IMR-90 (cell line): ENCODE results near the gene CPSF7. TPM values are rescaled to one million over a fixed set of nuclear protein-coding genes. Genes with fewer than 3 reads are reported as not detected.

Experiments used
- ATAC-seq: fragments of 200-7000 bp; cut with Tn5 transposase; 2 replicates; pipeline ENCODE4 v1.9.1; 2020; ENCODE audit warnings: low read depth, mild to moderate bottlenecking, moderate library complexity
- BruUV-seq: library from RNA; stranded (reverse); fragments of 400-500 nt; replicated peaks from 2 replicates; lab custom pipeline; 2021; lab: Mats Ljungman, UMichigan
- CTCF ChIA-PET: fragments of 300-600 bp; formaldehyde crosslinking; extraction: SDS; loops from one replicate; lab custom pipeline; 2021; ENCODE audit warnings: antibody characterized with exemption; lab: Yijun Ruan, JAX
- POLR2A ChIA-PET: fragments of 300-600 bp; sonication (Branson Sonifier 250); formaldehyde crosslinking; loops from one replicate; lab custom pipeline; 2022; ENCODE audit warnings: antibody characterized with exemption; ENCODE audit not compliant: unreplicated experiment; lab: Charles Lee
- DNase-seq: peaks from one replicate; pipeline ENCODE4 v3.0.0; 2013
- H2AFZ ChIP-seq: replicated peaks from 2 replicates; pipeline ENCODE3; 2013; ENCODE audit warnings: low read length, mild to moderate bottlenecking; ENCODE audit not compliant: poor library complexity
- H2AK5ac ChIP-seq: 2 replicates; pipeline ENCODE4 v1.6.1; 2013; ENCODE audit warnings: low read depth, low read length, inconsistent platforms
- H2AK9ac ChIP-seq: replicated peaks from 2 replicates; pipeline ENCODE3; 2013; ENCODE audit warnings: mild to moderate bottlenecking, low read depth, low read length, moderate library complexity; ENCODE audit not compliant: poor library complexity
- H2BK120ac ChIP-seq: 2 replicates; pipeline ENCODE4 v1.6.1; 2013; ENCODE audit warnings: low read depth, low read length, inconsistent platforms
- H2BK15ac ChIP-seq: 3 replicates; pipeline ENCODE4 v1.6.1; 2013; ENCODE audit warnings: low read depth, low read length, inconsistent platforms
- H2BK20ac ChIP-seq: 2 replicates; pipeline ENCODE4 v1.6.1; 2013; ENCODE audit warnings: low read depth, mild to moderate bottlenecking, inconsistent platforms, low read length, moderate library complexity
- H2BK5ac ChIP-seq: 2 replicates; pipeline ENCODE4 v1.6.1; 2013; ENCODE audit warnings: mild to moderate bottlenecking, low read depth, low read length, inconsistent platforms; ENCODE audit not compliant: poor library complexity, severe bottlenecking
- H3K14ac ChIP-seq: replicated peaks from 2 replicates; pipeline ENCODE4 v1.6.1; 2013; ENCODE audit warnings: low read depth, low read length, inconsistent platforms
- H3K18ac ChIP-seq: 2 replicates; pipeline ENCODE4 v1.6.1; 2013; ENCODE audit warnings: low read depth, low read length, control low read depth
- H3K23ac ChIP-seq: 2 replicates; pipeline ENCODE4 v1.6.1; 2013; ENCODE audit warnings: low read depth, low read length, inconsistent platforms
- H3K27ac ChIP-seq: 2 replicates; pipeline ENCODE4 v1.5.1; 2013; ENCODE audit warnings: mild to moderate bottlenecking, control low read depth, low read length; ENCODE audit not compliant: insufficient read depth
- H3K27me3 ChIP-seq: 2 replicates; pipeline ENCODE4 v1.6.1; 2013; ENCODE audit warnings: low read length; ENCODE audit not compliant: control insufficient read depth, insufficient read depth
- H3K36me3 ChIP-seq: 2 replicates; pipeline ENCODE4 v1.6.1; 2013; ENCODE audit warnings: low read length, mixed read lengths; ENCODE audit not compliant: control insufficient read depth, insufficient read depth
- H3K4ac ChIP-seq: 2 replicates; pipeline ENCODE4 v1.6.1; 2013; ENCODE audit warnings: low read depth, low read length, inconsistent platforms
- H3K4me1 ChIP-seq: 2 replicates; pipeline ENCODE4 v1.6.1; 2013; ENCODE audit warnings: low read length, mixed read lengths; ENCODE audit not compliant: control insufficient read depth, insufficient read depth
- H3K4me2 ChIP-seq: 2 replicates; pipeline ENCODE4 v1.6.1; 2013; ENCODE audit warnings: low read depth, mild to moderate bottlenecking, control low read depth, low read length, moderate library complexity
- H3K4me3 ChIP-seq: 2 replicates; pipeline ENCODE4 v1.5.1; 2013; ENCODE audit warnings: low read depth, mild to moderate bottlenecking, control low read depth, low read length, moderate library complexity; ENCODE audit not compliant: insufficient read depth
- H3K56ac ChIP-seq: 2 replicates; pipeline ENCODE4 v1.6.1; 2013; ENCODE audit warnings: low read length, inconsistent platforms; ENCODE audit not compliant: insufficient read depth; ENCODE audit errors: extremely low read depth
- H3K79me1 ChIP-seq, 2 experiments: 2 replicates each; pipeline ENCODE4 v1.6.1; 2013; ENCODE audit warnings: low read length in 2 of 2, inconsistent platforms in 1 of 2, low read depth in 1 of 2
- H3K9ac ChIP-seq: 2 replicates; pipeline ENCODE4 v1.6.1; 2013; ENCODE audit warnings: low read depth, low read length, control low read depth
- H3K9me1 ChIP-seq: 2 replicates; pipeline ENCODE4 v1.6.1; 2013; ENCODE audit warnings: low read length, inconsistent platforms; ENCODE audit not compliant: insufficient read depth
- H3K9me3 ChIP-seq: 2 replicates; pipeline ENCODE4 v1.6.1; 2013; ENCODE audit warnings: low read length; ENCODE audit not compliant: control insufficient read depth, insufficient read depth
- H4K20me1 ChIP-seq: 2 replicates; pipeline ENCODE4 v1.6.1; 2013; ENCODE audit warnings: low read length, inconsistent platforms; ENCODE audit not compliant: insufficient read depth
- H4K5ac ChIP-seq: 2 replicates; pipeline ENCODE4 v1.6.1; 2013; ENCODE audit warnings: mild to moderate bottlenecking, low read depth, low read length, control low read depth
- H4K8ac ChIP-seq, 2 experiments: 2 replicates each; pipeline ENCODE4 v1.6.1; 2013; ENCODE audit warnings: low read depth in 2 of 2, low read length in 2 of 2, control low read depth in 1 of 2, inconsistent platforms in 1 of 2
- H4K91ac ChIP-seq: 2 replicates; pipeline ENCODE4 v1.6.1; 2013; ENCODE audit warnings: low read depth, low read length, inconsistent platforms; ENCODE audit not compliant: insufficient read depth
- ELK1 ChIP-seq: fragments of 150-350 bp; IDR thresholded peaks from 2 replicates; pipeline ENCODE4 v1.6.1; 2016; ENCODE audit warnings: low read depth, mild to moderate bottlenecking, low read length, moderate library complexity, borderline replicate concordance
- FOS ChIP-seq: fragments of 150-350 bp; IDR thresholded peaks from 2 replicates; pipeline ENCODE4 v1.6.1; 2016; ENCODE audit warnings: low read depth, low read length
- MAFK ChIP-seq: IDR thresholded peaks from 2 replicates; pipeline ENCODE4 v1.6.1; 2012; ENCODE audit warnings: low read depth, low read length, improper control_type of control experiment
- MAZ ChIP-seq: IDR thresholded peaks from 2 replicates; pipeline ENCODE4 v1.6.1; 2012; ENCODE audit warnings: low read depth, mild to moderate bottlenecking, low read length, improper control_type of control experiment, moderate library complexity, borderline replicate concordance
- RAD21 ChIP-seq: IDR thresholded peaks from 2 replicates; pipeline ENCODE4 v1.6.1; 2012; ENCODE audit warnings: low read length, improper control_type of control experiment
- RFX5 ChIP-seq: IDR thresholded peaks from 2 replicates; pipeline ENCODE4 v1.8.0; 2012; ENCODE audit warnings: low read depth, mild to moderate bottlenecking, low read length, moderate library complexity
- USF2 ChIP-seq: fragments of 150-350 bp; IDR thresholded peaks from 2 replicates; pipeline ENCODE4 v1.6.1; 2017; ENCODE audit warnings: mild to moderate bottlenecking, antibody characterized with exemption, low read length, low read depth
- WGBS, 2 experiments: methylation state at CpG; one replicate each; pipeline versions ENCODE4 v1.1.5 to v1.1.7; 2013; ENCODE audit warnings: missing lambda C conversion rate in 2 of 2; ENCODE audit not compliant: insufficient read length in 1 of 2; ENCODE audit errors: extremely low coverage in 2 of 2; 5-methylcytosine and 5-hydroxymethylcytosine counted together
- dilution Hi-C: fragments of 300-500 bp; cut with HindIII; formaldehyde crosslinking; loops from one replicate; pipeline ENCODE4 v1.14.3; 2018; ENCODE audit warnings: low sequenced_read_pairs; ENCODE audit not compliant: unreplicated experiment
- in situ Hi-C: fragments of 300-500 bp; cut with MboI; formaldehyde crosslinking; loops from 3 replicates; pipeline ENCODE4 v1.14.3; 2019; ENCODE audit warnings: low sequenced_read_pairs, inconsistent platforms, mixed read lengths
- intact Hi-C: fragments of 100-400 bp; cut with micrococcal nuclease; formaldehyde crosslinking; loops from 2 replicates; pipeline ENCODE4 v1.10.0; 2022
- polyA plus RNA-seq, 3 experiments: library from polyadenylated mRNA; depleted of rRNA; stranded (reverse); fragments of >200 nt; gene quantifications; 2 replicates each; pipeline ENCODE4 v1.2.3, GENCODE V29; 2012; ENCODE audit warnings: low replicate concordance in 1 of 3
- total RNA-seq: library from RNA; depleted of rRNA; stranded (reverse); fragments of >200 nt; gene quantifications from 2 replicates; pipeline ENCODE4 v1.2.3, GENCODE V29; 2012

CPSF7 gene
- total and polyA plus RNA-seq, 2 of the 4 experiments (the other 2 are of a cell fraction) = 9.5 to 55.2 TPM

GRCh38 chr11:61364012-61364675 is 65.6 kb downstream of the CPSF7 start:
- H3K27ac ChIP-seq = no peak overlapping the region

More at GRCh38 chr11:61364012-61364675, 65.6 kb downstream of the CPSF7 start:
- H3K79me1 ChIP-seq = peaks cover 36 to 60% of the 10 kb centered on the region in 2 experiments; a peak in 3 of 4 replicates
- no peak overlapping the region for H3K18ac ChIP-seq
- H3K4ac ChIP-seq = no peak overlapping the region
- H2AK5ac ChIP-seq = no peak overlapping the region
- no peak overlapping the region for H2BK5ac ChIP-seq
- H2AK9ac ChIP-seq = no peak overlapping the region
- H4K20me1 ChIP-seq = no peaks in the 10 kb centered on the region
- dilution Hi-C loops (no loop called here), in situ Hi-C loops (no loop called here), intact Hi-C loops (no loop called here)
- H2BK15ac ChIP-seq = no peak overlapping the region
- H3K4me2 ChIP-seq = no peak overlapping the region
- ChIA-PET POLR2A (no interaction called here), CTCF (interaction anchor here (0.8 kb wide), 1 partner anchor 69 kb away, joined by 4 read pairs; the partner anchor contains the start of gene VWCE)
- peaks cover 11% of the 10 kb centered on the region for H3K4me1 ChIP-seq
- no peak overlapping the region for H2BK120ac ChIP-seq
- H4K8ac ChIP-seq = no peak overlapping the region
- no peak for ATAC-seq
- 90% methylated on average over 3 of the region's 5 CpGs; no CpG with 5 or more reads in 1 of the 2 experiments for WGBS, 2 experiments
- no peaks in the 10 kb centered on the region for H3K27me3 ChIP-seq
- no TSS peak for BruUV-seq
- TF ChIP-seq MAZ (no peak), ELK1 (no peak), RFX5 (no peak), MAFK (no peak), FOS (no peak), RAD21 (no peak), USF2 (no peak)
- no peak overlapping the region for H2BK20ac ChIP-seq
- H3K9me3 ChIP-seq = no peaks in the 10 kb centered on the region
- H3K36me3 ChIP-seq = peaks cover 30% of the 10 kb centered on the region
- no peak overlapping the region for H4K5ac ChIP-seq
- H3K9ac ChIP-seq = no peak overlapping the region
- H3K4me3 ChIP-seq = no peak overlapping the region
- no peak for DNase-seq
- H3K14ac ChIP-seq = no peak overlapping the region
- H4K91ac ChIP-seq = no peak overlapping the region
- H2AFZ ChIP-seq = no peak overlapping the region
- H3K23ac ChIP-seq = no peak overlapping the region
- no peak overlapping the region for H3K56ac ChIP-seq
- H3K9me1 ChIP-seq = 0 out of 2 replicates have a peak, but pooled peaks cover 3% of the 10 kb centered on the region
